GM12878 (cell line): Measurements from ENCODE around the gene CDC34. TPM values are rescaled to one million over a fixed set of nuclear protein-coding genes. Genes with fewer than 3 reads are reported as not detected.

Source experiments
- BCL11A ChIP-seq: IDR thresholded peaks from 2 replicates; pipeline ENCODE4 v1.6.1; 2011; ENCODE audit warnings: low read depth, low read length
- CREB1 ChIP-seq: IDR thresholded peaks from 2 replicates; pipeline ENCODE4 v1.6.1; 2012; ENCODE audit warnings: low read depth, mild to moderate bottlenecking, inconsistent platforms
- CUX1 ChIP-seq: IDR thresholded peaks from 2 replicates; pipeline ENCODE4 v1.6.1; 2012; ENCODE audit warnings: improper control_type of control experiment, low read depth, low read length; ENCODE audit not compliant: insufficient replicate concordance
- E2F4 ChIP-seq: IDR thresholded peaks from 2 replicates; pipeline ENCODE4 v1.6.1; 2012; ENCODE audit warnings: low read depth, low read length, improper control_type of control experiment
- EGR1 ChIP-seq, 2 experiments: IDR thresholded peaks; 1 replicate in 1 of 2; 2 replicates in 1 of 2; pipeline ENCODE4 v1.6.1; 2011 to 2012; ENCODE audit warnings: low read depth in 2 of 2, low read length in 2 of 2, borderline replicate concordance in 1 of 2, mild to moderate bottlenecking in 1 of 2, moderate library complexity in 1 of 2
- GATAD2B ChIP-seq: fragments of 450-650 bp; conservative IDR thresholded peaks from 2 replicates; pipeline ENCODE4 v1.6.1; 2017; ENCODE audit warnings: low read depth, mild to moderate bottlenecking, moderate library complexity
- MYC ChIP-seq: IDR thresholded peaks from 2 replicates; pipeline ENCODE4 v1.6.1; 2011; ENCODE audit warnings: mild to moderate bottlenecking, low read length, moderate library complexity, inconsistent platforms; ENCODE audit not compliant: insufficient read depth, insufficient replicate concordance, insufficient read length, severe bottlenecking
- NRF1 ChIP-seq: conservative IDR thresholded peaks from 2 replicates; pipeline ENCODE4 v1.6.1; 2011; ENCODE audit warnings: mild to moderate bottlenecking, low read depth, low read length, improper control_type of control experiment
- RB1 ChIP-seq: fragments of 450-650 bp; formaldehyde crosslinking; IDR thresholded peaks from 2 replicates; pipeline ENCODE4 v1.6.1; 2017; ENCODE audit warnings: mild to moderate bottlenecking, borderline replicate concordance
- RBBP5 ChIP-seq: fragments of 200-600 bp; sonication (generic); conservative IDR thresholded peaks from 2 replicates; pipeline ENCODE4 v1.6.1; 2016
- RELB ChIP-seq: fragments of 450-650 bp; IDR thresholded peaks from 2 replicates; pipeline ENCODE4 v1.6.1; 2017; ENCODE audit warnings: low read depth, mild to moderate bottlenecking, moderate library complexity
- RUNX3 ChIP-seq: IDR thresholded peaks from 2 replicates; pipeline ENCODE4 v1.6.1; 2012; ENCODE audit warnings: low read length, inconsistent platforms
- SIN3A ChIP-seq: IDR thresholded peaks from 2 replicates; pipeline ENCODE4 v1.6.1; 2012; ENCODE audit warnings: low read depth, low read length, improper control_type of control experiment
- SMARCA5 ChIP-seq: fragments of 450-650 bp; IDR thresholded peaks from 2 replicates; pipeline ENCODE4 v1.6.1; 2017; ENCODE audit warnings: mild to moderate bottlenecking
- SPI1 ChIP-seq: IDR thresholded peaks from 2 replicates; pipeline ENCODE4 v1.6.1; 2011; ENCODE audit warnings: low read depth, mild to moderate bottlenecking, low read length, moderate library complexity, borderline replicate concordance; ENCODE audit not compliant: insufficient read depth
- TCF3 ChIP-seq: IDR thresholded peaks from 2 replicates; pipeline ENCODE4 v1.6.1; 2012; ENCODE audit warnings: low read depth, mild to moderate bottlenecking, low read length, borderline replicate concordance; ENCODE audit not compliant: insufficient read depth
- YY1 ChIP-seq: IDR thresholded peaks from 2 replicates; pipeline ENCODE4 v1.6.1; 2011; ENCODE audit warnings: low read depth, mild to moderate bottlenecking, low read length
- ZNF687 ChIP-seq: fragments of 450-650 bp; IDR thresholded peaks from 2 replicates; pipeline ENCODE4 v1.6.1; 2017; ENCODE audit warnings: mild to moderate bottlenecking, moderate library complexity
- polyA plus RNA-seq, 11 experiments: library from polyadenylated mRNA; depleted of rRNA in 4 of 11; unstranded in 6 of 11; stranded (reverse) in 5 of 11; fragments of >200 nt; fragmentation: Nextera tagmentation in 4 of 11; fragmentation: Illumina TruSeq in 1 of 11; extraction: Ambion mirVana in 4 of 11; extraction: Trizol in 1 of 11; gene quantifications; 1 replicate in 1 of 11; 2 replicates in 10 of 11; pipeline versions ENCODE4 v1.2.1 to v1.2.3, GENCODE V29; 2011 to 2016; ENCODE audit warnings: inconsistent platforms in 2 of 11, missing spikeins in 2 of 11, low read depth in 1 of 11
- total RNA-seq, 4 experiments: library from RNA; depleted of rRNA in 3 of 4; stranded (reverse); fragments of >200 nt in 3 of 4; fragmentation: Illumina TruSeq in 1 of 4; extraction: Trizol in 1 of 4; gene quantifications; 2 replicates each; pipeline versions ENCODE4 v1.2.1 to v1.2.3, GENCODE V29; 2013 to 2021

CDC34 gene
- total and polyA plus RNA-seq, 10 of the 15 experiments (the other 5 are each of a cell fraction or from before 2014, with no cell fraction given) = 0.31 to 48.9 (median 28.5) TPM

- TF ChIP-seq ZNF687 (peak; percentile 14; the same call in 1 of the 2 replicates), RUNX3 (peak; percentile 33; the same call in 1 of the 2 replicates), EGR1 (IDR thresholded peaks at IDR 0.05; ENCODE audit: borderline replicate concordance in 1 of 2, low read depth in 2 of 2, low read length in 2 of 2) (peak in 1 of 2 experiments; percentile 80; a peak in 2 of 3 replicates), NRF1 (no peak), TCF3 (0 out of 2 replicates have a peak, but pooled peaks have one; percentile 70), BCL11A (no peak), E2F4 (no peak), RELB (no peak), YY1 (peak; percentile 86), MYC (peak; percentile 37), SIN3A (peak; percentile 84), RBBP5 (no peak), SMARCA5 (peak; percentile 95), CREB1 (peak; percentile 78), CUX1 (no peak), SPI1 (no peak), GATAD2B (0 out of 2 replicates have a peak, but pooled peaks have one; percentile 21), RB1 (peak; percentile 54; the same call in 1 of the 2 replicates)
These were observed 20.9 kb upstream of the CDC34 start (continued) for GRCh38 chr19:510606-511100.
